ENCODE results near the gene LRP1B.

The LRP1B gene

GRCh38 chr2:141586985-141587384 is 543.8 kb downstream of the LRP1B start:
- H3K27me3 Mint-ChIP-seq = no peaks in the 10 kb centered on the region
- ATAC-seq (ENCODE audit: low read depth) = no peak
- no peak overlapping the region for H3K4me3 Mint-ChIP-seq
- H3K36me3 Mint-ChIP-seq = no peaks in the 10 kb centered on the region
- no peak overlapping the region for H3K27ac Mint-ChIP-seq
- H3K9me3 Mint-ChIP-seq = peaks cover under 1% of the 10 kb centered on the region
- no peak for DNase-seq (ENCODE audit: low spot score in 2 of 2)
- no peaks in the 10 kb centered on the region for H3K4me1 Mint-ChIP-seq

- no peaks in the 10 kb centered on the region for H3K36me3 Mint-ChIP-seq
- no peak overlapping the region for H3K27ac Mint-ChIP-seq
- no peaks in the 10 kb centered on the region for H3K4me1 Mint-ChIP-seq
- H3K27me3 Mint-ChIP-seq = no peaks in the 10 kb centered on the region
- DNase-seq (ENCODE audit: low spot score in 2 of 2) (no peak), ATAC-seq (ENCODE audit: low read depth) (no peak)
- no peaks in the 10 kb centered on the region for H3K9me3 Mint-ChIP-seq
- H3K4me3 Mint-ChIP-seq = no peak overlapping the region
Observed at GRCh38 chr2:141582213-141582612, 548.6 kb downstream of the LRP1B start.

GRCh38 chr2:141579071-141579470 is 551.7 kb downstream of the LRP1B start:
- no peak for ATAC-seq (ENCODE audit: low read depth)
- H3K27me3 Mint-ChIP-seq = no peaks in the 10 kb centered on the region
- no peaks in the 10 kb centered on the region for H3K36me3 Mint-ChIP-seq
- no peak overlapping the region for H3K4me3 Mint-ChIP-seq
- no peaks in the 10 kb centered on the region for H3K9me3 Mint-ChIP-seq
- H3K4me1 Mint-ChIP-seq = no peaks in the 10 kb centered on the region
- no peak for DNase-seq (ENCODE audit: low spot score in 2 of 2)
- no peak overlapping the region for H3K27ac Mint-ChIP-seq

GRCh38 chr2:141570474-141571131 is 560.2 kb downstream of the LRP1B start:
- Mint-ChIP-seq H3K4me3 (no peak overlapping the region), H3K4me1 (no peaks in the 10 kb centered on the region), H3K27me3 (no peaks in the 10 kb centered on the region), H3K36me3 (no peaks in the 10 kb centered on the region), H3K9me3 (peaks cover 7% of the 10 kb centered on the region), H3K27ac (no peak overlapping the region)
- no peak for DNase-seq (ENCODE audit: low spot score in 2 of 2)
- no peak for ATAC-seq (ENCODE audit: low read depth)

- no peak for DNase-seq (ENCODE audit: low spot score in 2 of 2)
- no peak overlapping the region for H3K27ac Mint-ChIP-seq
- H3K4me1 Mint-ChIP-seq = no peaks in the 10 kb centered on the region
- ATAC-seq (ENCODE audit: low read depth) = no peak
- H3K36me3 Mint-ChIP-seq = no peaks in the 10 kb centered on the region
- H3K9me3 Mint-ChIP-seq = peaks cover 7% of the 10 kb centered on the region
- no peak overlapping the region for H3K4me3 Mint-ChIP-seq
- H3K27me3 Mint-ChIP-seq = no peaks in the 10 kb centered on the region
Observed at GRCh38 chr2:141569941-141570340, 560.9 kb downstream of the LRP1B start.

GRCh38 chr2:141565597-141565996 is 565.2 kb downstream of the LRP1B start:
- no peak overlapping the region for H3K27ac Mint-ChIP-seq
- no peak overlapping the region for H3K4me3 Mint-ChIP-seq
- ATAC-seq (ENCODE audit: low read depth) (no peak), DNase-seq (ENCODE audit: low spot score in 2 of 2) (no peak)
- H3K36me3 Mint-ChIP-seq = no peaks in the 10 kb centered on the region
- H3K4me1 Mint-ChIP-seq = no peaks in the 10 kb centered on the region
- H3K27me3 Mint-ChIP-seq = no peaks in the 10 kb centered on the region
- no peaks in the 10 kb centered on the region for H3K9me3 Mint-ChIP-seq

GRCh38 chr2:141560723-141561122 is 570.1 kb downstream of the LRP1B start:
- Mint-ChIP-seq H3K4me3 (no peak overlapping the region), H3K9me3 (no peaks in the 10 kb centered on the region), H3K4me1 (no peaks in the 10 kb centered on the region), H3K36me3 (no peaks in the 10 kb centered on the region), H3K27me3 (no peaks in the 10 kb centered on the region), H3K27ac (no peak overlapping the region)
- DNase-seq (ENCODE audit: low spot score in 2 of 2) (no peak), ATAC-seq (ENCODE audit: low read depth) (no peak)

GRCh38 chr2:141557329-141558095 is 573.3 kb downstream of the LRP1B start:
- ATAC-seq (ENCODE audit: low read depth) = no peak
- H3K4me3 Mint-ChIP-seq = no peak overlapping the region
- H3K27me3 Mint-ChIP-seq = no peaks in the 10 kb centered on the region
- H3K4me1 Mint-ChIP-seq = no peaks in the 10 kb centered on the region
- no peaks in the 10 kb centered on the region for H3K9me3 Mint-ChIP-seq
- no peaks in the 10 kb centered on the region for H3K36me3 Mint-ChIP-seq
- H3K27ac Mint-ChIP-seq = no peak overlapping the region
- DNase-seq (ENCODE audit: low spot score in 2 of 2) = no peak

- Mint-ChIP-seq H3K27me3 (no peaks in the 10 kb centered on the region), H3K4me1 (no peaks in the 10 kb centered on the region), H3K9me3 (no peaks in the 10 kb centered on the region), H3K27ac (no peak overlapping the region), H3K4me3 (no peak overlapping the region), H3K36me3 (no peaks in the 10 kb centered on the region)
- DNase-seq (ENCODE audit: low spot score in 2 of 2) = no peak
- no peak for ATAC-seq (ENCODE audit: low read depth)
Observed at GRCh38 chr2:141555876-141556470, 574.8 kb downstream of the LRP1B start.

- H3K27ac Mint-ChIP-seq = no peak overlapping the region
- DNase-seq (ENCODE audit: low spot score in 2 of 2) (no peak), ATAC-seq (ENCODE audit: low read depth) (no peak)
- no peak overlapping the region for H3K4me3 Mint-ChIP-seq
- H3K36me3 Mint-ChIP-seq = no peaks in the 10 kb centered on the region
- no peaks in the 10 kb centered on the region for H3K27me3 Mint-ChIP-seq
- no peaks in the 10 kb centered on the region for H3K4me1 Mint-ChIP-seq
- H3K9me3 Mint-ChIP-seq = no peaks in the 10 kb centered on the region
Observed at GRCh38 chr2:141554810-141555209, 576.0 kb downstream of the LRP1B start.

- Mint-ChIP-seq H3K9me3 (peaks cover 2% of the 10 kb centered on the region), H3K27ac (peak overlapping the region; percentile 69), H3K4me1 (peaks cover 15% of the 10 kb centered on the region), H3K36me3 (no peaks in the 10 kb centered on the region), H3K27me3 (no peaks in the 10 kb centered on the region), H3K4me3 (peak overlapping the region; percentile 55)
- DNase-seq (ENCODE audit: low spot score in 2 of 2) (no peak), ATAC-seq (ENCODE audit: low read depth) (peak; percentile 65)
Observed at GRCh38 chr2:141534666-141535362, 596.0 kb downstream of the LRP1B start.

GRCh38 chr2:141529659-141530058 is 601.2 kb downstream of the LRP1B start:
- H3K4me3 Mint-ChIP-seq = no peak overlapping the region
- H3K27ac Mint-ChIP-seq = no peak overlapping the region
- H3K4me1 Mint-ChIP-seq = peaks cover 10% of the 10 kb centered on the region
- DNase-seq (ENCODE audit: low spot score in 2 of 2) = no peak
- peaks cover 2% of the 10 kb centered on the region for H3K9me3 Mint-ChIP-seq
- H3K27me3 Mint-ChIP-seq = no peaks in the 10 kb centered on the region
- H3K36me3 Mint-ChIP-seq = no peaks in the 10 kb centered on the region
- no peak for ATAC-seq (ENCODE audit: low read depth)

- peaks cover 5% of the 10 kb centered on the region for H3K4me1 Mint-ChIP-seq
- DNase-seq (ENCODE audit: low spot score in 2 of 2) (no peak), ATAC-seq (ENCODE audit: low read depth) (no peak)
- peaks cover 2% of the 10 kb centered on the region for H3K9me3 Mint-ChIP-seq
- no peak overlapping the region for H3K4me3 Mint-ChIP-seq
- no peaks in the 10 kb centered on the region for H3K36me3 Mint-ChIP-seq
- H3K27me3 Mint-ChIP-seq = no peaks in the 10 kb centered on the region
- H3K27ac Mint-ChIP-seq = no peak overlapping the region
Observed at GRCh38 chr2:141528990-141529389, 601.8 kb downstream of the LRP1B start.

GRCh38 chr2:141526760-141527159 is 604.1 kb downstream of the LRP1B start:
- Mint-ChIP-seq H3K4me1 (no peaks in the 10 kb centered on the region), H3K36me3 (no peaks in the 10 kb centered on the region), H3K9me3 (peaks cover 2% of the 10 kb centered on the region), H3K27me3 (no peaks in the 10 kb centered on the region), H3K4me3 (no peak overlapping the region), H3K27ac (no peak overlapping the region)
- DNase-seq (ENCODE audit: low spot score in 2 of 2) = no peak
- no peak for ATAC-seq (ENCODE audit: low read depth)

All from memory B cell (primary cell).